ENCODE results near the gene CRBN.

Gene CRBN

DNA sequence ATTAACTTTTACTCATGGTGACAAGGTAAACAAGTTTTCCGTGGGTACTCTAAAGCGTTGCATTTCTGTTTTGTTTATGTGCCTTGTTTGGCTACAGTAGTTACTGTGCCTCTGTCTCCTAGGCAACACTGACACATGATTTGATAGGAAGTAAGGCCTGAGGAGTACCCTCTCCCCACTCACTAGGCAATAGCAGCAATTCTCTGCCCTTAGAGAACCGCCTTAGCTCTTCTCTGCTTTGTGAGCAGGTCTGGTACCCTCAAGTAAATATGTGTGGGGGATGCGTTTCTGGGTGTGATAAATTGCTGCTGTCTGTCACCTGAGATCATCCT, 69.2 kb downstream of the CRBN start, which contains the start of gene IL5RA:
Gene IL5RA, minus strand, starts transcription at position 76 of the 332 bp plus-strand sequence. CDS start 5,390 bp downstream, outside the sequence.
- DNase-seq (ENCODE audit: low read depth), result no peak

DNA sequence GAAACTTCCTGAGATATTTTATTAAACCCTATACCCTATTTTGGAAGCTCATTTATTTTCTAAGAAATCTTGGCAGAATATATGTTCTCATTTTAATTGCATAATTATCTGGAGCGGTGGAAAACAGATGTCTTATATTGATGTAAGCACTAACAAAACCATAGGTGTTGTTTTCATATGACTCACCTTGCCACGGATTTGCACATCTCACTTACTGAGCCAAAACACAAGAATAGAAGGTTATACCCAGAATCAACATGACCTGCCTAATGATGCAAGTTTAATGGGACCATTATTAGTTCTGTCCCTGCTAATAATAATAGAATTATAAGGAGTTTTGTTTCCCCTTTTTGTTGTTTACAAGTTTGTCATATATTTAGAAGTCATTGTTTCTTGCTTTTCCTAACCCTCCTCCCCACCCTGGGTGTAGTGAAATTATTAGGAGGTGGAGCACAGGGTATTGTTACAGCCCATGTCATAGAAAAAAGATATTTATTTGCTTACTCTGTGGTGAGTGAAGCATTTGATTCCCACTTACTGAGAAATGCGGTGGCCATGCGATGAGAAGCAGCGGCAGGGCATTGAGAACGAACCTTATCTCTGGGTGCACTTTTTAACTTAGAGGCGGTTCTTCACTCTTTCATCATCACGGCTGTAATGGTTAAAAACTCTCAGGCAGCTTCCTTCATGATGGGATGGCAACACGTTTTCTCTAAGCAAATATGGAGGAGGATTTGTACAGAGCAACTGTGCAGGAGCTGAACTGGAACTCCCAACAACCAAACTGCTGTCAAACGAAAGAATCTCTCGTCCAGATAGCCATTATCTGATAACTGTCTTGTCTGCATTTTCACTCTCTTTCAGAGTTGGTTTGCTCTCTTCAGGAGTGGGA, 69.8 kb downstream of the CRBN start:
- no peak for DNase-seq (ENCODE audit: low read depth)

DNA sequence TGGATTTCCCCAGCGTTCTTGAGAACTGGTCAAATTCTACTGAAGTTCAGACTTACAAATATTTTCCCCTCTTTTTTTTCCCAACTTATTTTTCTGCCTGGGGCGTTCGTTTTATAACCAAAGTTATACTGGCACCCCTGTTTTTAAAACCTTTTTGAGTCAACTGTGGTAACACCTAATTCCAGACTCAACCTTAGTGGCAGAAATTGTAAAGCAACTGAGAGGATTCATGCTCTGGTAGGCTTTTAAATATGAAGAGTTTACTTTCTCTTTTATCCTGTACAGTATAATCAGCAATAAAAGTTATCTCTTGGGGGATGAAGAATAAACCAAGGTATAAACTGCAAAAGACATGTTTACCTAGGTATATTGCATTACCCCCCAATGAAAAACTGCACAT, 71.6 kb downstream of the CRBN start:
- no peak for DNase-seq (ENCODE audit: low read depth)

DNA sequence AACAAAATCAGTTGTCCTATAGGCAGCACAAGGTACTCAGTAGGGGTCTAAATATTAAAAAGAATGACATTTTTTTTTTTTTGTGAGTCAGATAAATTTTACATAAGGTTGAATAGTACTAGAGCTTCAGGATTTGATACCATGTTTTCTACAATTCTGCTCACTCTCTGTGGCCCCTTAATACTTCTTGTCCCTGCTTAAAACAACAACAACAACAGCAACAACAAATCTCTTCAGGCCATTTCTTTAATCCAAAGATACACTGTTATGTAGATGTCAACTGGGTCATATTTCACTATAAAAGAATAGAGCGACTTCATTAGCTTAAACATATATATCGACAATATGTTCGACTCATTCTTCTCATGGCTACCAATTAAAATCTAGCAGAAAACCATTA, 72.3 kb downstream of the CRBN start:
- no peak for DNase-seq (ENCODE audit: low read depth)

DNA sequence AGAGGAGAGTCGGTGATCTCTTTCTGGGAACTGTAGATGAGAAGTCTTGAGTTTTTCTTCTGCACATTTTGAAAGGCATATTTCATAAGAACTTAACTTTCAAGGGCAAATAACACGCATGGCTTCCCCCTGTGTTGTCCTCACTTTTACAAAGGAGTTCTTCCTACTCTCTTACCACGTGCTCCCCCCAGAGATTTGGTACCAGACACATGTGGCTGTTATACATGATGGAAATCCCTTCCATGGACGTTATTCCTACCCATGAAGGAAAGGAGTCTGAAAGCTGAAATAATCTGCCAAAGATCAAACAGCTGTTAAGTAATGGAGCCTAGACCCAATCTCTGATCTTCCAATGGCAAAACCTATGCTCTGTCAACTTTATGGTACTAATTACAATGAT, 73.7 kb downstream of the CRBN start:
- DNase-seq (ENCODE audit: low read depth), result no peak

DNA sequence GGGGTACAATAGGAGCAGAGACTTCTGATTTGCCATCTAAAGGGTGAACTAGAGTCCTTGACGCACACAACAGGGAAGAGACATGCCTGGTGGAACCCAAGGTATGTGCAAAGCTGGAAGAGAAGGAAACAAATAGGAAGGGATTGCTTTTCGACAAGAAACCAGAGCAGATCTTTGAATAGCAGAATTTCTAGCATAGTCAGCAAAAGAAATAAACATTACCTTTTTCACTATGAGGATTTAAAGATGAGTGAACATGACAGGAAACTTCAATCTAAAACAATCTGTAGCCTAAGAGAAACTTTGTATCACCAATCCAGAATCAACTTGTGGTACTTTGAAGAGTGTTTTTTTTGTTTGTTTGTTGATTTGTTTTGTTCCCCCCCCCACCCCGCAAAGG, 74.2 kb downstream of the CRBN start:
- DNase-seq (ENCODE audit: low read depth), result no peak

DNA sequence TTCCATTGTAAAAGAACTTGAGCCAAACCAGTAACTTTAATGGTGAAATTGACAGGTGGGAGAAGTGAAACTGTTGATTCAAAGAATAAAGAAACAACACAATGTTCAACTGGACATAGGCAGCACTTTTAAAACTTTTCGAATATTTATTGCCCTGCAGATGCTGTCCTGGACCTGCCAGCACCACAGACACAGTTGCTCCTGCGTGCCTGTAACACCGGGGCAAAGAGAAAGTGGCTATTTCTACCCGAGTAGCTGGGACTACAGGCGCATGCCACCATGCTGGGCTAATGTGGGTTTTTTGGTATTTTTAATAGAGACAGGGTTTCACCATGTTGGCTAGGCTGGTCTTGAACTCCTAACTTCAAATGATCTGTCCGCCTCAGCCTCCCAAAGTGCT, 76.7 kb downstream of the CRBN start:
- no peak for DNase-seq (ENCODE audit: low read depth)

DNA sequence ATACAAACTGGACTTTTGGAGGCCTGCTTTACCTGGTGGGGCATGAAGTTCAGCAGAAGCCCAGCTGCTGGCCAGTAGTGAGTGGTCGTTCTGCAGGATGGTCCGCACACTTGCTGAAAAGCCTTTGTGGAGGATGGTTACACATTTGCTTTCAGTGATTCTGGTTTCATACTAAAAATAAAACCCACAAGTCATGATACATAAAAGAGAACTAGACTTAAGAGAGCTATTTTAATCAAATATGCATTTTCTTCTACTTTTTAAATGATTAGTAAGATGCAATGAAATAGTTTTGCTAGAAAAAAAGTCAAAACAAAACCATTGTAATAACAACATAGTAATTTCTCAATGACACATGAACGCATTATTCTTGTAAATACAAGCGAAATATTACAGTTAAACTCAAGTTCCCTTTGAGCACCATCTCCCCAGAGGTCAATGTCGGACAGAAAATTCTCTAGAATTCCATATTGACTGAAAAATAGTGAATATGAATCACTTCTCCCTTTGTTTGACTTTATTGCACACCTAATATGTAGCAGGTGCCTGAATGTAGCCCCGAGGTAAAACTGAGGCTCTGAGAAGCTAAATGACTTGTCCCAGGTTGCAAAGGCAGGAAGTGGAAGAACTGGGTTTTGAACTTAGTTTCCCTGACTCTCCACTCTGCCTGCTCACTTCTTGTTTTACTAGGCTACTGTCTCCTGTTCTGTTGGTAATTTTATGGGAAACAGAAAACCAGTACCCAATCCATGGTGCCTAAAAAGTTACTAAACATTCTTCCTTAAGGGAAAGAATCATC, 77.6 kb downstream of the CRBN start:
- no peak for DNase-seq (ENCODE audit: low read depth)

All from stimulated activated CD8-positive, alpha-beta memory T cell treated with anti-CD3 and anti-CD28 coated beads, Interleukin-7, amount 100 ng/mL, for 24 hours (primary cell).